HCT116 (cell line): Measurements from ENCODE around the gene KBTBD13. TPM values are rescaled to one million over a fixed set of nuclear protein-coding genes. Genes with fewer than 3 reads are reported as not detected.

ENCODE experiments used
- ATAC-seq: fragments of 200-7000 bp; cut with Tn5 transposase; 2 replicates; pipeline ENCODE4 v1.9.1; 2020; ENCODE audit warnings: mild to moderate bottlenecking, moderate library complexity
- BruUV-seq: library from RNA; stranded (reverse); fragments of 400-500 nt; replicated peaks from 2 replicates; lab custom pipeline; 2021; lab: Mats Ljungman, UMichigan
- CTCF ChIA-PET: fragments of 300-600 bp; sonication (Branson Sonifier 250); formaldehyde crosslinking; loops from one replicate; lab custom pipeline; 2021; ENCODE audit warnings: antibody characterized with exemption; lab: Charles Lee
- POLR2A ChIA-PET: fragments of 300-600, 350-600 bp; sonication (Branson Sonifier 250); formaldehyde crosslinking; loops from one replicate; lab custom pipeline; 2021; ENCODE audit warnings: antibody characterized with exemption; lab: Charles Lee
- RAD21 ChIA-PET, 2 experiments: fragments of 300-600 bp; sonication (Branson Sonifier 250); formaldehyde crosslinking; loops; one replicate each; lab custom pipeline; 2023; ENCODE audit warnings: low total read pairs in 2 of 2; ENCODE audit not compliant: uncharacterized antibody in 2 of 2, unreplicated experiment in 2 of 2, low non-redundant PET in 1 of 2; lab: Charles Lee
- DNase-seq: peaks from one replicate; pipeline ENCODE4 v3.0.0-alpha.2; 2010; ENCODE audit warnings: low read depth, low spot score
- H2AFZ ChIP-seq: fragments of 200-600 bp; shearing (Covaris generic), sonication (generic); 2 replicates; pipeline ENCODE4 v1.6.1; 2017; ENCODE audit warnings: low read depth, mixed run types, mixed read lengths, antibody characterized with exemption, low read length; ENCODE audit not compliant: poor library complexity, severe bottlenecking
- H3K27ac ChIP-seq: 2 replicates; pipeline ENCODE4 v1.5.1; 2012; ENCODE audit warnings: low read depth, low read length
- H3K27me3 ChIP-seq: fragments of 200-600 bp; sonication (generic); 2 replicates; pipeline ENCODE4 v1.6.1; 2016; ENCODE audit warnings: mixed run types, low read length, mixed read lengths; ENCODE audit not compliant: insufficient read depth
- H3K36me3 ChIP-seq, 2 experiments: fragments of 200-500 bp in 1 of 2; fragments of 200-600 bp in 1 of 2; sonication (Bioruptor generic) in 1 of 2; sonication (generic) in 1 of 2; 2 replicates each; pipeline versions ENCODE4 v1.5.1 to v1.6.1; 2014 to 2016; ENCODE audit warnings: low read length in 2 of 2, inconsistent platforms in 1 of 2, mixed read lengths in 1 of 2, mixed run types in 1 of 2; ENCODE audit not compliant: insufficient read depth in 2 of 2, control insufficient read depth in 1 of 2
- H3K4me1 ChIP-seq, 2 experiments: fragments of 200-600 bp in 1 of 2; sonication (generic) in 1 of 2; 2 replicates each; pipeline versions ENCODE4 v1.5.1 to v1.6.1; 2012 to 2017; ENCODE audit warnings: low read length in 2 of 2, inconsistent platforms in 1 of 2, mild to moderate bottlenecking in 1 of 2, mixed read lengths in 1 of 2, mixed run types in 1 of 2, moderate library complexity in 1 of 2; ENCODE audit not compliant: insufficient read depth in 2 of 2, control insufficient read depth in 1 of 2
- H3K4me2 ChIP-seq: fragments of 200-600 bp; sonication (generic); 2 replicates; pipeline ENCODE4 v1.6.1; 2017; ENCODE audit warnings: mixed run types, low read length, mixed read lengths
- H3K4me3 ChIP-seq, 2 experiments: fragments of 200-600 bp in 1 of 2; sonication (generic) in 1 of 2; replicated peaks in 1 of 2; 2 replicates each; pipeline ENCODE4 v1.5.1; 2011 to 2016; ENCODE audit warnings: low read length in 2 of 2, control low read depth in 1 of 2, low read depth in 1 of 2, mild to moderate bottlenecking in 1 of 2, mixed read lengths in 1 of 2, mixed run types in 1 of 2
- H3K79me2 ChIP-seq: fragments of 200-600 bp; sonication (generic); 2 replicates; pipeline ENCODE4 v1.6.1; 2017; ENCODE audit warnings: mild to moderate bottlenecking, mixed run types, low read length, moderate library complexity, mixed read lengths; ENCODE audit not compliant: insufficient read depth
- H3K9ac ChIP-seq: fragments of 200-600 bp; sonication (generic); 2 replicates; pipeline ENCODE4 v1.6.1; 2016; ENCODE audit warnings: low read length, mixed read lengths
- H3K9me2 ChIP-seq: fragments of 200-600 bp; sonication (generic), shearing (Covaris generic); 2 replicates; pipeline ENCODE4 v1.6.1; 2017; ENCODE audit warnings: mixed run types, mild to moderate bottlenecking, moderate library complexity; ENCODE audit not compliant: insufficient read depth
- H3K9me3 ChIP-seq, 2 experiments: fragments of 200-500 bp in 1 of 2; fragments of 200-600 bp in 1 of 2; sonication (Bioruptor generic) in 1 of 2; sonication (generic) in 1 of 2; 2 replicates each; pipeline ENCODE4 v1.6.1; 2014 to 2017; ENCODE audit warnings: low read length in 2 of 2, mixed read lengths in 2 of 2, inconsistent platforms in 1 of 2, low read depth in 1 of 2, mild to moderate bottlenecking in 1 of 2, mixed run types in 1 of 2, moderate library complexity in 1 of 2; ENCODE audit not compliant: control insufficient read depth in 1 of 2, insufficient read depth in 1 of 2
- H4K20me1 ChIP-seq: fragments of 200-600 bp; sonication (generic), shearing (Covaris generic); 2 replicates; pipeline ENCODE4 v1.6.1; 2017; ENCODE audit warnings: mixed run types, mild to moderate bottlenecking, moderate library complexity; ENCODE audit not compliant: insufficient read depth
- ATF3 ChIP-seq: IDR thresholded peaks from 2 replicates; pipeline ENCODE4 v1.6.1; 2012
- CBX3 ChIP-seq: IDR thresholded peaks from 2 replicates; pipeline ENCODE4 v1.6.1; 2012; ENCODE audit warnings: low read depth
- CEBPB ChIP-seq: IDR thresholded peaks from 2 replicates; pipeline ENCODE4 v1.6.1; 2012; ENCODE audit warnings: low read depth
- CTCF ChIP-seq, 3 experiments: fragments of 200-600 bp in 1 of 3; sonication (generic) in 1 of 3; IDR thresholded peaks in 2 of 3; conservative IDR thresholded peaks in 1 of 3; 2 replicates each; pipeline ENCODE4 v1.5.1; 2012 to 2017; ENCODE audit warnings: low read depth in 2 of 3, low read length in 2 of 3, antibody characterized with exemption in 1 of 3, borderline replicate concordance in 1 of 3, control low read depth in 1 of 3, mild to moderate bottlenecking in 1 of 3, mixed read lengths in 1 of 3, mixed run types in 1 of 3, moderate library complexity in 1 of 3; ENCODE audit not compliant: insufficient read depth in 1 of 3
- ELF1 ChIP-seq: IDR thresholded peaks from 2 replicates; pipeline ENCODE4 v1.6.1; 2012; ENCODE audit warnings: low read depth, borderline replicate concordance
- EZH2phosphoT487 ChIP-seq: fragments of 200-600 bp; IDR thresholded peaks from 2 replicates; pipeline ENCODE4 v1.6.1; 2018; ENCODE audit warnings: antibody characterized with exemption, borderline replicate concordance
- FOSL1 ChIP-seq: IDR thresholded peaks from 2 replicates; pipeline ENCODE4 v1.6.1; 2012; ENCODE audit warnings: low read depth
- JUND ChIP-seq: IDR thresholded peaks from 2 replicates; pipeline ENCODE4 v1.6.1; 2012
- MAX ChIP-seq: IDR thresholded peaks from 2 replicates; pipeline ENCODE4 v1.6.1; 2012
- POLR2A ChIP-seq: IDR thresholded peaks from 2 replicates; pipeline ENCODE4 v1.7.0; 2011; ENCODE audit warnings: borderline replicate concordance; ENCODE audit not compliant: insufficient read depth, insufficient read length; ENCODE audit errors: extremely low read depth
- POLR2AphosphoS5 ChIP-seq: IDR thresholded peaks from 2 replicates; pipeline ENCODE4 v1.6.1; 2011; ENCODE audit warnings: mild to moderate bottlenecking, low read depth, low read length, moderate library complexity
- RAD21 ChIP-seq: IDR thresholded peaks from 2 replicates; pipeline ENCODE4 v1.6.1; 2012; ENCODE audit warnings: low read depth, mild to moderate bottlenecking
- REST ChIP-seq: IDR thresholded peaks from 2 replicates; pipeline ENCODE4 v1.6.1; 2012; ENCODE audit warnings: low read depth
- SIN3A ChIP-seq: IDR thresholded peaks from 2 replicates; pipeline ENCODE4 v1.6.1; 2012; ENCODE audit warnings: low read depth
- SP1 ChIP-seq: IDR thresholded peaks from 2 replicates; pipeline ENCODE4 v1.6.1; 2012; ENCODE audit warnings: low read depth
- SRF ChIP-seq: IDR thresholded peaks from 2 replicates; pipeline ENCODE4 v1.6.1; 2012; ENCODE audit warnings: low read depth
- TCF7L2 ChIP-seq: IDR thresholded peaks from 2 replicates; pipeline ENCODE4 v1.7.0; 2011; ENCODE audit warnings: borderline replicate concordance, inconsistent platforms; ENCODE audit not compliant: insufficient read depth, insufficient read length; ENCODE audit errors: extremely low read depth
- ZFX ChIP-seq: fragments of 450-650 bp; IDR thresholded peaks from 2 replicates; pipeline ENCODE4 v1.6.1; 2017
- ZNF274 ChIP-seq: fragments of 200-500 bp; sonication (Bioruptor generic); IDR thresholded peaks from 2 replicates; pipeline ENCODE4 v1.6.1; 2014; ENCODE audit warnings: mild to moderate bottlenecking, low read depth, low read length, inconsistent platforms
- intact Hi-C: fragments of 100-400 bp; cut with micrococcal nuclease; formaldehyde crosslinking; loops from 2 replicates; pipeline ENCODE4 v1.10.0; 2022
- total RNA-seq: library from RNA; stranded (reverse); gene quantifications from one replicate; pipeline ENCODE4 v1.2.1, GENCODE V29; 2021; ENCODE audit not compliant: unreplicated experiment

The KBTBD13 gene
- total RNA-seq, 1 experiment from 2014 or later = not detected

GRCh38 chr15:65069779-65070546, 6.6 kb upstream of the KBTBD13 start (continued):
- TF ChIP-seq POLR2A (no peak), SP1 (no peak), ZFX (no peak), CEBPB (no peak), MAX (no peak), RAD21 (no peak)

GRCh38 chr15:65071381-65071811, 5.2 kb upstream of the KBTBD13 start:
- RAD21 ChIA-PET = no interaction called here
- Histone ChIP-seq H3K4me3 (no peak overlapping the region), H3K36me3 (no peaks in the 10 kb centered on the region), H3K27me3 (no peaks in the 10 kb centered on the region), H3K27ac (no peak overlapping the region), H2AFZ (no peak overlapping the region), H3K79me2 (no peaks in the 10 kb centered on the region), H3K9me2 (no peaks in the 10 kb centered on the region), H3K4me2 (no peak overlapping the region), H3K9me3 (no peaks in the 10 kb centered on the region), H4K20me1 (no peaks in the 10 kb centered on the region), H3K9ac (no peak overlapping the region), H3K4me1 (no peaks in the 10 kb centered on the region)
- CTCF ChIA-PET = no interaction called here
- no peak for ATAC-seq
- TF ChIP-seq ELF1 = no peak
- no peak for TF ChIP-seq ZNF274
- TF ChIP-seq TCF7L2 = no peak
- TF ChIP-seq MAX = no peak
- no peak for TF ChIP-seq SRF
- no peak for TF ChIP-seq ATF3
- TF ChIP-seq RAD21 = no peak
- TF ChIP-seq REST = no peak
- TF ChIP-seq SIN3A = no peak
- TF ChIP-seq FOSL1 = no peak
- TF ChIP-seq SP1 = no peak
- no peak for TF ChIP-seq EZH2phosphoT487
- no peak for TF ChIP-seq POLR2AphosphoS5
- no peak for TF ChIP-seq POLR2A
- no peak for TF ChIP-seq JUND
- TF ChIP-seq ZFX = no peak
- TF ChIP-seq CTCF (IDR thresholded peaks at IDR 0.05 in 2 of 3, conservative IDR thresholded peaks at IDR 0.05 in 1 of 3; ENCODE audit: borderline replicate concordance in 1 of 3, insufficient read depth in 1 of 3, low read depth in 2 of 3, low read length in 2 of 3) = no peak
- TF ChIP-seq CBX3 = no peak
- no TSS peak for BruUV-seq
- intact Hi-C loops = no loop called here
- POLR2A ChIA-PET = no interaction called here
- no peak for DNase-seq
